ENCODE data around the gene CCDC107. TPM values are rescaled to one million over a fixed set of nuclear protein-coding genes. Genes with fewer than 3 reads are reported as not detected.

The CCDC107 gene
- total and polyA plus RNA-seq, 2 of the 13 experiments (the other 11 are each of a cell fraction or from before 2014, with no cell fraction given): 7.1 to 15.2 TPM

- TF ChIP-seq ZNF451 (CRISPR knock-in tag; IDR thresholded peaks at IDR 0.05): no peak
- TF ChIP-seq MTA3 (CRISPR knock-in tag; IDR thresholded peaks at IDR 0.05): no peak
- TF ChIP-seq HDAC2 (CRISPR knock-in tag; IDR thresholded peaks at IDR 0.05): peak; percentile 57
- TF ChIP-seq RARG (CRISPR knock-in tag; IDR thresholded peaks at IDR 0.05; ENCODE audit: low read depth): no peak
- TF ChIP-seq GABPA (IDR thresholded peaks at IDR 0.05; ENCODE audit: low read depth, low read length): peak; percentile 52
- peak; percentile 61 for TF ChIP-seq GABPA (CRISPR knock-in tag; IDR thresholded peaks at IDR 0.05; ENCODE audit: low read depth)
- peak; percentile 51 for TF ChIP-seq TBX2 (CRISPR knock-in tag; IDR thresholded peaks at IDR 0.05; ENCODE audit: borderline replicate concordance)
- TF ChIP-seq ZFYVE20 (CRISPR knock-in tag; IDR thresholded peaks at IDR 0.05; ENCODE audit: borderline replicate concordance, low read depth): no peak
- no peak for TF ChIP-seq STAT6 (CRISPR knock-in tag; IDR thresholded peaks at IDR 0.05; ENCODE audit: borderline replicate concordance)
- TF ChIP-seq ZNF280B (CRISPR knock-in tag; IDR thresholded peaks at IDR 0.05; ENCODE audit: borderline replicate concordance): peak; percentile 14; the same call in 1 of the 2 replicates
- TF ChIP-seq ZSCAN22 (CRISPR knock-in tag; IDR thresholded peaks at IDR 0.05): no peak
- peak; percentile 73; the same call in 1 of the 2 replicates for TF ChIP-seq HOXA3 (CRISPR knock-in tag; IDR thresholded peaks at IDR 0.05)
- TF ChIP-seq PRPF4 (IDR thresholded peaks at IDR 0.05; ENCODE audit: low read depth, low read length, poor library complexity, severe bottlenecking): no peak
- no peak for TF ChIP-seq ATM (IDR thresholded peaks at IDR 0.05; ENCODE audit: borderline replicate concordance)
- TF ChIP-seq SALL2 (CRISPR knock-in tag; IDR thresholded peaks at IDR 0.05): peak; percentile 91
- no peak for TF ChIP-seq NR3C1 (CRISPR knock-in tag; IDR thresholded peaks at IDR 0.05)
- TF ChIP-seq E2F1 (CRISPR knock-in tag; IDR thresholded peaks at IDR 0.05): peak; percentile 75
- peak; percentile 85 for TF ChIP-seq ZGPAT (CRISPR knock-in tag; IDR thresholded peaks at IDR 0.05)
- TF ChIP-seq TFDP1 (CRISPR knock-in tag; IDR thresholded peaks at IDR 0.05; ENCODE audit: borderline replicate concordance): peak; percentile 61; the same call in 1 of the 2 replicates
- TF ChIP-seq IKZF5 (CRISPR knock-in tag; IDR thresholded peaks at IDR 0.05): 0 out of 2 replicates have a peak, but pooled peaks have one; percentile 47
- no peak for TF ChIP-seq SATB2 (CRISPR knock-in tag; IDR thresholded peaks at IDR 0.05)
These were observed 11.4 kb upstream of the CCDC107 start (continued) for GRCh38 chr9:35646533-35647265.
